ENCODE results near the gene SPINDOC.
"Not testable (repeated sequence)": the region's sequence is repeated elsewhere in the genome, so short reads cannot be mapped to it uniquely, and the experiment has no call there.

The SPINDOC gene

GRCh38 chr11:63858628-63859550, 45.6 kb downstream of the SPINDOC start:
- no peak for DNase-seq

GRCh38 chr11:63862923-63863322, 49.7 kb downstream of the SPINDOC start:
- DNase-seq, result no peak

- not testable (repeated sequence) for DNase-seq
These were observed 50.4 kb downstream of the SPINDOC start for GRCh38 chr11:63863620-63864019.

- DNase-seq, result no peak
These were observed 53.0 kb downstream of the SPINDOC start for GRCh38 chr11:63866211-63866610.

GRCh38 chr11:63867511-63867910, 54.3 kb downstream of the SPINDOC start:
- DNase-seq, result no peak

GRCh38 chr11:63868399-63869064, 55.3 kb downstream of the SPINDOC start:
- no peak for DNase-seq

- DNase-seq, result no peak
These were observed 55.9 kb downstream of the SPINDOC start for GRCh38 chr11:63869171-63869591.

GRCh38 chr11:63869683-63870082, 56.4 kb downstream of the SPINDOC start:
- no peak for DNase-seq

GRCh38 chr11:63870351-63871140, 57.3 kb downstream of the SPINDOC start:
- DNase-seq, result no peak

- DNase-seq, result no peak
These were observed 58.9 kb downstream of the SPINDOC start for GRCh38 chr11:63871962-63872799.

GRCh38 chr11:63872800-63873197, 59.5 kb downstream of the SPINDOC start:
- no peak for DNase-seq

- no peak for DNase-seq
These were observed 60.1 kb downstream of the SPINDOC start for GRCh38 chr11:63873311-63873710.

- no peak for DNase-seq
These were observed 61.3 kb downstream of the SPINDOC start for GRCh38 chr11:63874511-63874910.

GRCh38 chr11:63875506-63876065, 62.3 kb downstream of the SPINDOC start:
- no peak for DNase-seq

- DNase-seq, result no peak
These were observed 63.4 kb downstream of the SPINDOC start for GRCh38 chr11:63876616-63877015.
